ENCODE results near the gene FCF1. TPM values are rescaled to one million over a fixed set of nuclear protein-coding genes. Genes with fewer than 3 reads are reported as not detected.

FCF1 gene
- total and polyA plus RNA-seq, 2 of the 13 experiments (the other 11 are each of a cell fraction or from before 2014, with no cell fraction given): 31.0 to 44.4 TPM

DNA sequence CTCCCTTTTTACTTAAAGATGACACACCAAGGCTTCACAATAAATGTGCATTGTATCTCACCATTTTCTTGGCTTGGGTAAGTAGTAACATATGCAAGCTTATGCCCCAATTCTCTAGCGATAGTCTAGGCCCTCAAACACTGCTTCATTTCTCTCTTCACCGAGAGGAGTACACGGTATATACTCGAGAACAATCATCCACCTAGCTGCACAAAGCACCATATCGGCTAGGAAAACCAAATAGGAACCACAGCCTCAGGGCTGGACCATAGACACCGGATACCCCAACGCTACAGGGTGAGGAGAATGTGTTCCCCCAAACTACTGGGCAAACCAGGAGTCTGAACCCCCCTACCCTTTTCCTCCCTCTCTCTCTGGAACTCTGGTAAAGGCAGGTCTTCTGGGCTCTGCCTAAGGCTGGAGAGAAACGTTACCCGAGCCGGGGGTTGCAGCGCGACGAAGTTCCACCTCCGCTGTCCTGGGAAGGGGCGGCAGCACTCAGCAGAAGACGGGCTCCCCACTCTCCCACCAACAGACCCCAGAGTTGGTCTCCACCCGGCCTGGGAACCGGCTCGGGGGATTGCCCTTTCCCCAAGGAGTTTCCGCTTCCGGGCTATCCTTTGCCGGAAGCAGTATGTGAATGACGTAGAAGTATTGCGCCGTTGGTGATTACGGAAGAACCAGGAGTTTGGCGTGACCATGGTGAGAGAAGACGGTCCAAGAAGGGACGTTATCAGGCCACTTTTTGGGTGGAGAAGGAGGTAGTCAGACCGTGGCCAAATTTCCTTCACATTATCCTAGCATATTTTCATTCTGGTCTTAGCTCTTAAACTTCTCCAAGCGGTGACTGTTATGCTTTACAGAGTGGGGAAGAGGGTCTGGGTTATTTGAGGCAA lies at the start of gene FCF1, which contains the start of gene AREL1 (continued):
- TF ChIP-seq HNRNPLL (IDR thresholded peaks at IDR 0.05; ENCODE audit: low read depth, low read length, poor library complexity, severe bottlenecking) (no peak), ZNF552 (CRISPR knock-in tag; IDR thresholded peaks at IDR 0.05; ENCODE audit: borderline replicate concordance) (no peak), NFIB (CRISPR knock-in tag; IDR thresholded peaks at IDR 0.05; ENCODE audit: borderline replicate concordance) (no peak), POLR2A (IDR thresholded peaks at IDR 0.05; ENCODE audit: insufficient read depth in 1 of 2, low read depth in 2 of 2, low read length in 2 of 2) (peak; percentile 81 to 84), SPEN (CRISPR knock-in tag; IDR thresholded peaks at IDR 0.05; ENCODE audit: low read depth) (peak; percentile 86), ZNF614 (CRISPR knock-in tag; IDR thresholded peaks at IDR 0.05; ENCODE audit: borderline replicate concordance) (peak; percentile 28; the same call in 1 of the 2 replicates), HIVEP1 (CRISPR knock-in tag; IDR thresholded peaks at IDR 0.05) (peak; percentile 70; the same call in 1 of the 2 replicates), RFX3 (CRISPR knock-in tag; IDR thresholded peaks at IDR 0.05) (peak; percentile 38; the same call in 1 of the 2 replicates), GATAD1 (CRISPR knock-in tag; IDR thresholded peaks at IDR 0.05) (peak; percentile 99), CC2D1A (CRISPR knock-in tag; IDR thresholded peaks at IDR 0.05) (peak; percentile 93; the same call in 1 of the 2 replicates), PHF20 (CRISPR knock-in tag; IDR thresholded peaks at IDR 0.05) (peak; percentile 100), ETV5 (CRISPR knock-in tag; IDR thresholded peaks at IDR 0.05; ENCODE audit: borderline replicate concordance) (peak; percentile 70; the same call in 1 of the 2 replicates)
- TF ChIP-seq, protein P1, sequence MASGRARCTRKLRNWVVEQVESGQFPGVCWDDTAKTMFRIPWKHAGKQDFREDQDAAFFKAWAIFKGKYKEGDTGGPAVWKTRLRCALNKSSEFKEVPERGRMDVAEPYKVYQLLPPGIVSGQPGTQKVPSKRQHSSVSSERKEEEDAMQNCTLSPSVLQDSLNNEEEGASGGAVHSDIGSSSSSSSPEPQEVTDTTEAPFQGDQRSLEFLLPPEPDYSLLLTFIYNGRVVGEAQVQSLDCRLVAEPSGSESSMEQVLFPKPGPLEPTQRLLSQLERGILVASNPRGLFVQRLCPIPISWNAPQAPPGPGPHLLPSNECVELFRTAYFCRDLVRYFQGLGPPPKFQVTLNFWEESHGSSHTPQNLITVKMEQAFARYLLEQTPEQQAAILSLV (CRISPR knock-in tag; IDR thresholded peaks at IDR 0.05; ENCODE audit: borderline replicate concordance): peak; percentile 56; the same call in 1 of the 2 replicates
- TF ChIP-seq, protein P2, sequence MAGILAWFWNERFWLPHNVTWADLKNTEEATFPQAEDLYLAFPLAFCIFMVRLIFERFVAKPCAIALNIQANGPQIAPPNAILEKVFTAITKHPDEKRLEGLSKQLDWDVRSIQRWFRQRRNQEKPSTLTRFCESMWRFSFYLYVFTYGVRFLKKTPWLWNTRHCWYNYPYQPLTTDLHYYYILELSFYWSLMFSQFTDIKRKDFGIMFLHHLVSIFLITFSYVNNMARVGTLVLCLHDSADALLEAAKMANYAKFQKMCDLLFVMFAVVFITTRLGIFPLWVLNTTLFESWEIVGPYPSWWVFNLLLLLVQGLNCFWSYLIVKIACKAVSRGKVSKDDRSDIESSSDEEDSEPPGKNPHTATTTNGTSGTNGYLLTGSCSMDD (CRISPR knock-in tag; IDR thresholded peaks at IDR 0.05): no peak
- TF ChIP-seq, protein P3, sequence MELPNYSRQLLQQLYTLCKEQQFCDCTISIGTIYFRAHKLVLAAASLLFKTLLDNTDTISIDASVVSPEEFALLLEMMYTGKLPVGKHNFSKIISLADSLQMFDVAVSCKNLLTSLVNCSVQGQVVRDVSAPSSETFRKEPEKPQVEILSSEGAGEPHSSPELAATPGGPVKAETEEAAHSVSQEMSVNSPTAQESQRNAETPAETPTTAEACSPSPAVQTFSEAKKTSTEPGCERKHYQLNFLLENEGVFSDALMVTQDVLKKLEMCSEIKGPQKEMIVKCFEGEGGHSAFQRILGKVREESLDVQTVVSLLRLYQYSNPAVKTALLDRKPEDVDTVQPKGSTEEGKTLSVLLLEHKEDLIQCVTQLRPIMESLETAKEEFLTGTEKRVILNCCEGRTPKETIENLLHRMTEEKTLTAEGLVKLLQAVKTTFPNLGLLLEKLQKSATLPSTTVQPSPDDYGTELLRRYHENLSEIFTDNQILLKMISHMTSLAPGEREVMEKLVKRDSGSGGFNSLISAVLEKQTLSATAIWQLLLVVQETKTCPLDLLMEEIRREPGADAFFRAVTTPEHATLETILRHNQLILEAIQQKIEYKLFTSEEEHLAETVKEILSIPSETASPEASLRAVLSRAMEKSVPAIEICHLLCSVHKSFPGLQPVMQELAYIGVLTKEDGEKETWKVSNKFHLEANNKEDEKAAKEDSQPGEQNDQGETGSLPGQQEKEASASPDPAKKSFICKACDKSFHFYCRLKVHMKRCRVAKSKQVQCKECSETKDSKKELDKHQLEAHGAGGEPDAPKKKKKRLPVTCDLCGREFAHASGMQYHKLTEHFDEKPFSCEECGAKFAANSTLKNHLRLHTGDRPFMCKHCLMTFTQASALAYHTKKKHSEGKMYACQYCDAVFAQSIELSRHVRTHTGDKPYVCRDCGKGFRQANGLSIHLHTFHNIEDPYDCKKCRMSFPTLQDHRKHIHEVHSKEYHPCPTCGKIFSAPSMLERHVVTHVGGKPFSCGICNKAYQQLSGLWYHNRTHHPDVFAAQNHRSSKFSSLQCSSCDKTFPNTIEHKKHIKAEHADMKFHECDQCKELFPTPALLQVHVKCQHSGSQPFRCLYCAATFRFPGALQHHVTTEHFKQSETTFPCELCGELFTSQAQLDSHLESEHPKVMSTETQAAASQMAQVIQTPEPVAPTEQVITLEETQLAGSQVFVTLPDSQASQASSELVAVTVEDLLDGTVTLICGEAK (IDR thresholded peaks at IDR 0.05): peak; percentile 91
- TF ChIP-seq, protein P3 (CRISPR knock-in tag; IDR thresholded peaks at IDR 0.05): peak; percentile 74; the same call in 1 of the 2 replicates
